GM12892 (cell line): Measurements from ENCODE around the gene NT5C.
"Not testable (repeated sequence)": the region's sequence is repeated elsewhere in the genome, so short reads cannot be mapped to it uniquely, and the experiment has no call there.

ENCODE experiments used
- POLR2A ChIP-seq: IDR thresholded peaks from 2 replicates; pipeline ENCODE4 v1.6.1; 2011; ENCODE audit warnings: low read depth, low read length, control low read depth
- TAF1 ChIP-seq: IDR thresholded peaks from 2 replicates; pipeline ENCODE4 v1.6.1; 2011; ENCODE audit warnings: low read depth, mild to moderate bottlenecking, control low read depth, low read length, borderline replicate concordance

DNA sequence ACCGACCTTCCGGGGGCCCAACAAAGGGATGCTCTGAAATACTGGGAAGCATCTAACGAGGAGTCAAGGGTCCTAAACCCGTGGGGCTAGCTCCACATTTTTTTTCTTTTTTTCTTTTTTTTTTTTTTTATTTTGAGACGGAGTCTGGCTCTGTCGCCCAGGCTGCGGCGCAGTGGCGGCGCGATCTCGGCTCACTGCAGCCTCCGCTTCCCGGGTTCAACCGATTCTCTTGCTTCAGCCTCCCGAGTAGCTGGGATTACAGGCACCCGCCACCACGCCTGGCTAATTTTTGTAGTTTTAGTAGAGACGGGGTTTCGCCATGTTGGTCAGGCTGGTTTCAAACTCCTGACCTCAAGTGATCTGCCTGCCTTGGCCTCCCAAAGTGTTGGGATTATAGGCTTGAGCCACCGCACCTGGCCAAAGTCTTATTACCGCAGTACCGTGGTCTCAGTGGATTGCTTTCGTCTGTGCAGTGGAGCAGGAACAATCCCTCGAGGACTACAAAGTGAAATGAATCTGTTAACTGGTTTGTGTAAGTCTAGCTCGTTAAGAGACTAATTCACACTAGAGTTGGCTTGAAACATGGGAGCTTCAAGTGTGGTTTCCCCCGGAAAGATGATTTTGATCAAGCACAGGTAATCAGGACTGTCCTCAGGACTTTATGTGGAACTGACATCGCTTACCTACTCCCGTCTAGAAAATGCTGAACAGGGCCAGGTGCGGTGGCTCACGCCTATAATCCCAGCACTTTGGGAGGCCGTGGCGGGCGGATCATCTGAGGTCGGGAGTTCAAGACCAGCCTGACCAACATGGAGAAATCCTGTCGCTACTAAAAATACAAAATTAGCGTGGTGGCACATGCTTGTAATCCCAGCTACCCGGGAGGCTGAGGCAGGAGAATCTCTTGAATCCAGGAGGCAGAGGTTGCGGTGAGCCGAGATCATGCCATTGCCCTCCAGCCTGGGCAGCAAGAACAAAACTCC, 767 bp upstream of the NT5C start:
- TF ChIP-seq POLR2A, TAF1: not testable (repeated sequence)
